Measurements from ENCODE around the gene SLC7A11. TPM values are rescaled to one million over a fixed set of nuclear protein-coding genes. Genes with fewer than 3 reads are reported as not detected.
A peak's percentile ranks its signal among the peaks of the same experiment; 100 is the strongest.

The SLC7A11 gene
- total and polyA plus RNA-seq, 10 of the 15 experiments (the other 5 are each of a cell fraction or from before 2014, with no cell fraction given): 1.6 to 9.8 (median 3.5) TPM

DNA sequence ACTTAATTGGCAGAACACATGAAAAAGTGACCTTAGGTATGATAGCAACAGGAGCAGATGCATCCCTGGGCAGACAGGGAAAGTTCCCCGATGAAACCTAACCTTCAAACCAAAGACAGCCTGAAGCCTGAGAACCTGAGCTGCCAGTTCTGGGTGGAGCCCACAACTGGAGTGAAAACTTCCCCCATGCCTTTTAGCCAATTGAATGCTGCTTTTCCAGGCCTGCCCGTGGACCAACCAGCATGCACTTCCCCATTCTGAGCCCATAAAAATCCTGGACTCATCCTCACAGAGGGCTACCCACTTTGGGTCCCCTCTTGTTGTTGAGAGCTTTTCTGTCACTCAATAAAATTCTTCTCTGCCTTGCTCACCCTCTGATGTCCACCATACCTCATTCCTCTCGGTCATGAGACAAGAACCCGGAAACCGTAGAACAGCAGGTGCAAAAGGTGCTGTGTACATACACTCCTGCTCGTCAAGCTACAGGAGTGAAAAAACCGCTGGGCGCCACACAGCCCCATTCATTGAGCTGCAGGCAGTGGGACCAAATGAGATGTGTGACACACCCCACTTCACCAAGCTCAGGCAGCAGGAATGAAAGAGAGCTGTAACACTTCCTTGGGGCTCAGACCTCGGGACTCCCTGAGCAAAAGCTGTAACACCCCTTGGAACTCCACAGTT is 13.9 kb upstream of the SLC7A11 start:
- Histone ChIP-seq H2AFZ (ENCODE audit: control insufficient read depth, low read depth, low read length) (peak overlapping the region; percentile 21; the same call in 1 of the 2 replicates), H3K9ac (ENCODE audit: control insufficient read depth, insufficient read depth, low read length) (no peak overlapping the region), H4K20me1 (ENCODE audit: control insufficient read depth, insufficient read depth) (no peaks in the 10 kb centered on the region), H3K4me3 (no peak overlapping the region), H3K4me2 (ENCODE audit: control insufficient read depth, insufficient read depth) (no peak overlapping the region), H3K36me3 (ENCODE audit: control insufficient read depth in 2 of 2, insufficient read depth in 2 of 2, low read length in 1 of 2) (no peaks in the 10 kb centered on the region), H3K4me1 (ENCODE audit: control insufficient read depth, insufficient read depth, low read length) (no peaks in the 10 kb centered on the region), H3K9me3 (replicated peaks; ENCODE audit: control insufficient read depth, insufficient read depth, low read length) (no peaks in the 10 kb centered on the region; the same call in 2 of the 3 replicates), H3K79me2 (ENCODE audit: control insufficient read depth, insufficient read depth, low read length) (no peaks in the 10 kb centered on the region), H3K27ac (ENCODE audit: control insufficient read depth, insufficient read depth) (no peak overlapping the region), H3K27me3 (replicated peaks in 1 of 2; ENCODE audit: control insufficient read depth in 2 of 2, insufficient read depth in 2 of 2, low read length in 1 of 2) (no peaks in the 10 kb centered on the region)
- in situ Hi-C loops (cut with MboI) (no loop called here), intact Hi-C loops (cut with micrococcal nuclease; ENCODE audit: unreplicated experiment) (no loop called here)
- ChIA-PET CTCF (interaction anchor here (0.5 to 2.3 kb wide), 3 partner anchors 12 to 165 kb away, joined by 3 to 9 read pairs (median 3); no protein-coding TSS in a partner anchor), SMC1A (ENCODE audit: uncharacterized antibody, unreplicated experiment) (interaction anchor here (0.9 to 1.3 kb wide), 3 partner anchors 18 to 27 kb away, joined by 3 to 4 read pairs (median 3); no protein-coding TSS in a partner anchor), POLR2A (interaction anchor here (1.1 to 1.4 kb wide), 2 partner anchors 12 to 38 kb away, joined by 3 to 4 read pairs; no protein-coding TSS in a partner anchor), RAD21 (ENCODE audit: unreplicated experiment) (interaction anchor here (1.8 kb wide), 1 partner anchor 13 kb away, joined by 9 read pairs; the partner anchor contains the start of gene SLC7A11)
- TF ChIP-seq SPI1 (IDR thresholded peaks at IDR 0.05; ENCODE audit: borderline replicate concordance, insufficient read depth, low read depth, low read length) (peak; percentile 33; the same call in 1 of the 2 replicates), MYC (IDR thresholded peaks at IDR 0.05; ENCODE audit: insufficient read depth, insufficient read length, insufficient replicate concordance, low read length, severe bottlenecking) (no peak), JUNB (IDR thresholded peaks at IDR 0.05) (no peak)
- FAIRE-seq (no peak), DNase-seq (ENCODE audit: low read depth, low spot score) (no peak), ATAC-seq (peak; percentile 43)
- no TSS peak for BruUV-seq (replicated peaks)
- WGBS (ENCODE audit: insufficient coverage, insufficient replicate concordance, low lambda C conversion rate, missing lambda C conversion rate): 64% methylated on average over 9 of the region's 9 CpGs

DNA sequence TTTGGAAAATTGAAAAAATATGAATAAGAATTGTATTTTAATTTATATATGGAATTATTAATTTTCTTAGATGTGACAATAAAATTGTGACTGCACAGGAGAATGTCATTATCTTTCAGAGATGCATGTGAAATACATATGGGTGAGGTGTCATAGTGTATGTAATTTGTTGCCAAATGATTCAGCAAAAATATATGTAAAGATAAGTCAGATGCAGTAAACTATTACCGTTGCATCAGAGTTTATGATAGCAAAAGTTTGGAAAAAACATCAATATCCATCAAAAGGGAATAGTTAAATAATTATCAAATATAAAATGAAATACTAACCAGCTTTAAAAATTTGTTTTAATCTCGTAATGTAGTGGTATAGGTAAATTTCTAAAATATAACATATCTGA is 10.4 kb upstream of the SLC7A11 start:
- H3K4me2 ChIP-seq (ENCODE audit: control insufficient read depth, insufficient read depth): no peak overlapping the region
- no TSS peak for BruUV-seq (replicated peaks)
- no peak overlapping the region for H3K9ac ChIP-seq (ENCODE audit: control insufficient read depth, insufficient read depth, low read length)
- CTCF ChIA-PET: interaction anchor here (1.2 kb wide), 1 partner anchor 44 kb away, joined by 5 read pairs; no protein-coding TSS in a partner anchor
- H4K20me1 ChIP-seq (ENCODE audit: control insufficient read depth, insufficient read depth): no peaks in the 10 kb centered on the region
- WGBS (ENCODE audit: insufficient coverage, insufficient replicate concordance, low lambda C conversion rate, missing lambda C conversion rate): 70% methylated on average over 2 of the region's 2 CpGs
- DNase-seq (ENCODE audit: low read depth, low spot score) (no peak), ATAC-seq (no peak), FAIRE-seq (no peak)
- intact Hi-C loops (cut with micrococcal nuclease; ENCODE audit: unreplicated experiment): no loop called here
- RAD21 ChIA-PET (ENCODE audit: unreplicated experiment): interaction anchor here (1.3 kb wide), 1 partner anchor 10 kb away, joined by 6 read pairs; the partner anchor contains the start of gene SLC7A11
- no peak overlapping the region for H3K27ac ChIP-seq (ENCODE audit: control insufficient read depth, insufficient read depth)
- no peaks in the 10 kb centered on the region for H3K36me3 ChIP-seq (ENCODE audit: control insufficient read depth in 2 of 2, insufficient read depth in 2 of 2, low read length in 1 of 2)
- no peak overlapping the region for H3K4me3 ChIP-seq
- H3K27me3 ChIP-seq (replicated peaks in 1 of 2; ENCODE audit: control insufficient read depth in 2 of 2, insufficient read depth in 2 of 2, low read length in 1 of 2): no peaks in the 10 kb centered on the region
- H3K79me2 ChIP-seq (ENCODE audit: control insufficient read depth, insufficient read depth, low read length): no peaks in the 10 kb centered on the region
- H3K4me1 ChIP-seq (ENCODE audit: control insufficient read depth, insufficient read depth, low read length): no peaks in the 10 kb centered on the region
- H3K9me3 ChIP-seq (replicated peaks; ENCODE audit: control insufficient read depth, insufficient read depth, low read length): no peaks in the 10 kb centered on the region; the same call in 2 of the 3 replicates
- in situ Hi-C loops (cut with MboI): no loop called here
- POLR2A ChIA-PET: no interaction called here
- no peak overlapping the region for H2AFZ ChIP-seq (ENCODE audit: control insufficient read depth, low read depth, low read length)
- SMC1A ChIA-PET (ENCODE audit: uncharacterized antibody, unreplicated experiment): interaction anchor here (1.1 to 1.8 kb wide), 3 partner anchors 8 to 95 kb away, joined by 3 to 9 read pairs (median 5); no protein-coding TSS in a partner anchor
- TF ChIP-seq, protein P1, sequence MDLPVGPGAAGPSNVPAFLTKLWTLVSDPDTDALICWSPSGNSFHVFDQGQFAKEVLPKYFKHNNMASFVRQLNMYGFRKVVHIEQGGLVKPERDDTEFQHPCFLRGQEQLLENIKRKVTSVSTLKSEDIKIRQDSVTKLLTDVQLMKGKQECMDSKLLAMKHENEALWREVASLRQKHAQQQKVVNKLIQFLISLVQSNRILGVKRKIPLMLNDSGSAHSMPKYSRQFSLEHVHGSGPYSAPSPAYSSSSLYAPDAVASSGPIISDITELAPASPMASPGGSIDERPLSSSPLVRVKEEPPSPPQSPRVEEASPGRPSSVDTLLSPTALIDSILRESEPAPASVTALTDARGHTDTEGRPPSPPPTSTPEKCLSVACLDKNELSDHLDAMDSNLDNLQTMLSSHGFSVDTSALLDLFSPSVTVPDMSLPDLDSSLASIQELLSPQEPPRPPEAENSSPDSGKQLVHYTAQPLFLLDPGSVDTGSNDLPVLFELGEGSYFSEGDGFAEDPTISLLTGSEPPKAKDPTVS (IDR thresholded peaks at IDR 0.05; ENCODE audit: low read depth, low read length): no peak
- TF ChIP-seq MXI1 (IDR thresholded peaks at IDR 0.05; ENCODE audit: low read depth, low read length) (no peak), HDGF (IDR thresholded peaks at IDR 0.05) (no peak), PAX5 (IDR thresholded peaks at IDR 0.05; ENCODE audit: borderline replicate concordance, low read depth, low read length) (no peak), NFIC (IDR thresholded peaks at IDR 0.05; ENCODE audit: low read depth, low read length) (no peak), NFYB (IDR thresholded peaks at IDR 0.05; ENCODE audit: insufficient read depth, low read depth, low read length) (no peak), GABPA (IDR thresholded peaks at IDR 0.05; ENCODE audit: low read depth) (no peak), RCOR1 (conservative IDR thresholded peaks at IDR 0.05; ENCODE audit: low read depth, low read length) (no peak), BCL11A (IDR thresholded peaks at IDR 0.05; ENCODE audit: low read depth, low read length) (no peak), SMAD1 (IDR thresholded peaks at IDR 0.05; ENCODE audit: low read depth, partially characterized antibody) (no peak), CHD4 (IDR thresholded peaks at IDR 0.05) (no peak), HCFC1 (IDR thresholded peaks at IDR 0.05; ENCODE audit: low read length) (no peak), BMI1 (IDR thresholded peaks at IDR 0.05; ENCODE audit: borderline replicate concordance) (no peak), SIX5 (IDR thresholded peaks at IDR 0.05; ENCODE audit: low read depth, low read length, severe bottlenecking) (no peak)
